ENCODE data around the gene HID1.

Gene HID1

GRCh38 chr17:74952431-74953133, 20.0 kb downstream of the HID1 start:
- TF ChIP-seq EGR1 (IDR thresholded peaks at IDR 0.05) (no peak), ZBTB7A (IDR thresholded peaks at IDR 0.05; ENCODE audit: low read depth) (no peak), FOXM1 (IDR thresholded peaks at IDR 0.05; ENCODE audit: borderline replicate concordance, low read depth) (no peak), CREB1 (IDR thresholded peaks at IDR 0.05; ENCODE audit: low read depth) (no peak), TEAD4 (IDR thresholded peaks at IDR 0.05) (no peak), TAF1 (IDR thresholded peaks at IDR 0.05; ENCODE audit: low read depth) (no peak), CEBPB (IDR thresholded peaks at IDR 0.05) (no peak), MAX (IDR thresholded peaks at IDR 0.05) (no peak), USF1 (IDR thresholded peaks at IDR 0.05) (no peak), YY1 (IDR thresholded peaks at IDR 0.05; ENCODE audit: low read depth) (no peak), TCF12 (IDR thresholded peaks at IDR 0.05; ENCODE audit: low read depth) (no peak), EP300 (IDR thresholded peaks at IDR 0.05; ENCODE audit: borderline replicate concordance) (no peak), NFIC (IDR thresholded peaks at IDR 0.05) (no peak), REST (IDR thresholded peaks at IDR 0.05; ENCODE audit: low read depth) (no peak), RAD21 (IDR thresholded peaks at IDR 0.05; ENCODE audit: low read depth) (no peak)

DNA sequence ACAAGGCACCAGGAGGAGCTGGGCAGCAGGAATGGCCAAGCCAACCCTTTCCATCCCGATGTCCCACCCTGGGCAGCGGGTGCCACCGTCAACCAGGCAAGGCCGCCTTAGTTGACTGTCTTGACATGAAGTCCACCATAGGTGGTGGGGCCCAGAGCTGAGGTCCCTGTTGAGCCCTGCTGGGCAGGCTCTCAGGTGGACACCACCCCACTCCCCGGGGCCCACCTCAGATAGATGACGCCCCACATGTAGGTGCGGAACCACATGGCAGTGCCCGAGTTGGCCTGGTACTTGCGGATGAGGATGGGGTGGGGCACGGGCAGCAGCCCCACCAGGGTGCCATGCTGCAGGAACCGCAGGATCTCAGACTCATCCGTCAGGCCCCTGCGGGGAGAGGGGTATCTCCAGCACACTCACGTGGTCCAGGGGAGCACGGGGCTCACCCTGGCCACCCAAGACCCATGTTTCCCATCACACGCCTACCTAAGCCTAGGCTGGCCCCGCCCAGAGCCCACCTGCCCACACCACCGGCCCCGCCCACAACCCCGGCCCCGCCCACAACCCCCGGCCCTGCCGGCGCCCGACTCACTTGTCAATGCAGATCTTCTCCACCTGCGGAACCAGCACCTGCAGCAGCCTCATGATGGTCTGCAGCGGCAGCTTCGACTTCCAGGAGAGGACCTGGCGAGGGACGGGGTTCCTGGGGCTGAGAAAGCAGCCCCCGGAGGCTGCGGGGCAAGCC, 20.7 kb downstream of the HID1 start:
- TF ChIP-seq RAD21 (IDR thresholded peaks at IDR 0.05; ENCODE audit: low read depth) (no peak), CREB1 (IDR thresholded peaks at IDR 0.05; ENCODE audit: low read depth) (no peak), TCF12 (IDR thresholded peaks at IDR 0.05; ENCODE audit: low read depth) (no peak), EGR1 (IDR thresholded peaks at IDR 0.05) (no peak), TEAD4 (IDR thresholded peaks at IDR 0.05) (no peak), EP300 (IDR thresholded peaks at IDR 0.05; ENCODE audit: borderline replicate concordance) (no peak), YY1 (IDR thresholded peaks at IDR 0.05; ENCODE audit: low read depth) (no peak), CEBPB (IDR thresholded peaks at IDR 0.05) (no peak), MAX (IDR thresholded peaks at IDR 0.05) (no peak), FOXM1 (IDR thresholded peaks at IDR 0.05; ENCODE audit: borderline replicate concordance, low read depth) (no peak), USF1 (IDR thresholded peaks at IDR 0.05) (no peak), NFIC (IDR thresholded peaks at IDR 0.05) (no peak), TAF1 (IDR thresholded peaks at IDR 0.05; ENCODE audit: low read depth) (no peak), REST (IDR thresholded peaks at IDR 0.05; ENCODE audit: low read depth) (no peak), ZBTB7A (IDR thresholded peaks at IDR 0.05; ENCODE audit: low read depth) (no peak)

DNA sequence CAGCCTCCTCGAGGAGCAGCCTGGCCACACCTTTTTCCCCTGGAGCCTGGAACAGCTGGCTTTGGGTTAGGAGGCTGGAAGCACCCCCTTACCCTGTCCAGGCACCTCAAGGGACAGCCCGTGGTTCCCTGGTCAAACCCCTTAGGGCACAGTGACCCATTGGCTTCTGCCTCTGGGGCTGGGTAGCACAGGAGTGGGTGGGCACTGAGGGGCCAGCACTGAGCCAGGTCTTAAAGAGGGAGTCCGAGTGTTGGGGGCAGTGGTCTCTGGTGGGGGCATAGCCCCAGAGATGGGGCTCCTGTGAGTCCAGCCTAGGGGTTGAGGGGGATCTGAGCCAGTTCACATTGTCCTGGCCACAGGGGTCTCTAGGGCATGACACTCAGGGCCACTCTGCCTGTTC, 21.5 kb downstream of the HID1 start:
- TF ChIP-seq TAF1 (IDR thresholded peaks at IDR 0.05; ENCODE audit: low read depth) (no peak), YY1 (IDR thresholded peaks at IDR 0.05; ENCODE audit: low read depth) (no peak), MAX (IDR thresholded peaks at IDR 0.05) (no peak), REST (IDR thresholded peaks at IDR 0.05; ENCODE audit: low read depth) (no peak), TCF12 (IDR thresholded peaks at IDR 0.05; ENCODE audit: low read depth) (no peak), NFIC (IDR thresholded peaks at IDR 0.05) (no peak), ZBTB7A (IDR thresholded peaks at IDR 0.05; ENCODE audit: low read depth) (no peak), CREB1 (IDR thresholded peaks at IDR 0.05; ENCODE audit: low read depth) (no peak), TEAD4 (IDR thresholded peaks at IDR 0.05) (no peak), FOXM1 (IDR thresholded peaks at IDR 0.05; ENCODE audit: borderline replicate concordance, low read depth) (no peak), USF1 (IDR thresholded peaks at IDR 0.05) (no peak), CEBPB (IDR thresholded peaks at IDR 0.05) (no peak), RAD21 (IDR thresholded peaks at IDR 0.05; ENCODE audit: low read depth) (no peak), EP300 (IDR thresholded peaks at IDR 0.05; ENCODE audit: borderline replicate concordance) (no peak), EGR1 (IDR thresholded peaks at IDR 0.05) (no peak)

All from Ishikawa (cell line).